Retinal pigment epithelial cell (primary cell): ENCODE results near the gene SLC15A5.

Experiments used
- DNase-seq: peaks from one replicate; pipeline ENCODE4 v3.0.0-alpha.2; 2010; ENCODE audit warnings: low read depth
- H3K4me3 ChIP-seq: 2 replicates; pipeline ENCODE4 v1.5.1; 2011; ENCODE audit warnings: mild to moderate bottlenecking, low read length, control low read depth, moderate library complexity
- TF ChIP-seq, protein P1 (sequence below): conservative IDR thresholded peaks from 2 replicates; pipeline ENCODE4 v1.5.1; 2011; ENCODE audit warnings: low read depth, low read length, control low read depth, inconsistent platforms

Gene SLC15A5

DNA sequence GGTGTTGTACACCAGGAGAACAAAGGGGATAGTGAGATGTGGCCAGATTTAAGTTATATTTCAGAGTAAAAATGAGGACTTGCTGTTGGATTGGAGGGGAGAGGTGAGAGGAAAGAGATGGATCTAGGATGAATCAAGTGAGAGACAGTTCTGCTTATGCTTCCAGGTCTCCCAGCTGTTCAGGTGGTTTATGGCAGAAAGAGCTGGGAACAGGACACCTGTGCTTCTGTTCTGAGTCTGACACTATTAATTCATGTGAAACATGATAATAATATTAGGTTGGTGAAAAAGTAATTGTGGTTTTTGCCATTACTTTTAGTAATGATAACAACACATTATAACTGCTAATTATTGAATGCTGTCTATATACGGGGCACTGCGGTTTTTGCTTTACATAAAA is 55.7 kb downstream of the SLC15A5 start:
- H3K4me3 ChIP-seq: no peak overlapping the region
- no peak for DNase-seq
- TF ChIP-seq, protein P1, sequence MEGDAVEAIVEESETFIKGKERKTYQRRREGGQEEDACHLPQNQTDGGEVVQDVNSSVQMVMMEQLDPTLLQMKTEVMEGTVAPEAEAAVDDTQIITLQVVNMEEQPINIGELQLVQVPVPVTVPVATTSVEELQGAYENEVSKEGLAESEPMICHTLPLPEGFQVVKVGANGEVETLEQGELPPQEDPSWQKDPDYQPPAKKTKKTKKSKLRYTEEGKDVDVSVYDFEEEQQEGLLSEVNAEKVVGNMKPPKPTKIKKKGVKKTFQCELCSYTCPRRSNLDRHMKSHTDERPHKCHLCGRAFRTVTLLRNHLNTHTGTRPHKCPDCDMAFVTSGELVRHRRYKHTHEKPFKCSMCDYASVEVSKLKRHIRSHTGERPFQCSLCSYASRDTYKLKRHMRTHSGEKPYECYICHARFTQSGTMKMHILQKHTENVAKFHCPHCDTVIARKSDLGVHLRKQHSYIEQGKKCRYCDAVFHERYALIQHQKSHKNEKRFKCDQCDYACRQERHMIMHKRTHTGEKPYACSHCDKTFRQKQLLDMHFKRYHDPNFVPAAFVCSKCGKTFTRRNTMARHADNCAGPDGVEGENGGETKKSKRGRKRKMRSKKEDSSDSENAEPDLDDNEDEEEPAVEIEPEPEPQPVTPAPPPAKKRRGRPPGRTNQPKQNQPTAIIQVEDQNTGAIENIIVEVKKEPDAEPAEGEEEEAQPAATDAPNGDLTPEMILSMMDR: no peak

DNA sequence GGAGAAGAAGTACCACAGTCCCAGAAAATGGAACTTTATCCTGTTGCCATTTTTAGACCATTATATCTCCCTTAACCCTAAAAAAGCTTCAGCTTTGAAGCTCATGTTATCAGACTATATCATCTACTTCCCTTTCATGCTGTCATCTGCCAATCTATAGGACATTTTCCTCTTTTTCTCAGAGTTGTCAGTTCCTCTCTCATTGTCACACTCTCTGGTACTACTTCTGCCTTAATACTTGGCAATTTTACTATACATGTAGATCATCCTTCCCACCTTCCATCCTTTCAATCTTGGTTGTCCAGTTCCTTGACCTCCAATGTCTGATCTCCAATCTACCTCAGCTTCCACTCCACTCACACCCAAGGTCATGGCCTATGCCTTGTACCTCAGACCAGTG is 57.4 kb downstream of the SLC15A5 start:
- DNase-seq: no peak
- H3K4me3 ChIP-seq: no peak overlapping the region
- TF ChIP-seq, protein P1: no peak

DNA sequence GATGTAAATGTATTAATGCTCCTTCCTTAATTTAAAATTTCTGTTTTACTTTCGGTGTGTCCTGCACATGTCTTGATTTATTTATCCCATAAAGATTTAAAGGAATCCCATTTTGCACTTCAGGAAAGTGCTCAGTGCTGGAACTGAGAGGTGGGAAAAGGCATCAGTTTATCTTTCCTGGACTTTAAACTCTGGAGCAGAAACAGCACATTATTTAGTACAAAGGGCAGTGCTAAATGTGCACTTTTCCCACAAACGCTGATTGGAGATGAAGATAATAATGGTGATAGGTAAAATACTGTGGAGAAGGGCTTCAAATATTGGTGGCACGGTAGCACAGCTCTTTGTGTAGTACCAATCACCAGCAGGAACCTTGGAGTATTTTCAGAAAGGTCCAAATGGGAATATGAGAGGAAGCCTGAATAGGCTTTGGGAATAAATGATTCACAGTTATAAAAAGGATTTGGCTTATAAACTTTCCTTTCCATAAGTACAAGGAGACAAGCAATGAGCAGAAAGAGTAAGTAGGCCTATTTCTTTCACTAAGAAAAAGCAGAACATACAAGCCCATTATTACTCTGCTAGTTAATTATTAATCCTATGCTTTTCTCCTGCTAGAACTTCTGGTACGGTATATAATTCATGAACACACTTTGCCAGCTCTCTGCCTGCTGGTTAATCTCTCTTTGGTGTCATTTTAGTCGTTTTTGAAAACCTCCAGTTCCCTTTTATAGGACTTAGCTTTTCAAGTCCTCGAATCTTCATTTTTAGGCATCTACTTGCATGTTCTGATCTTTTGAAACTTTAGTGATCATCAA is 58.3 kb downstream of the SLC15A5 start:
- TF ChIP-seq, protein P1: no peak
- no peak overlapping the region for H3K4me3 ChIP-seq
- no peak for DNase-seq

DNA sequence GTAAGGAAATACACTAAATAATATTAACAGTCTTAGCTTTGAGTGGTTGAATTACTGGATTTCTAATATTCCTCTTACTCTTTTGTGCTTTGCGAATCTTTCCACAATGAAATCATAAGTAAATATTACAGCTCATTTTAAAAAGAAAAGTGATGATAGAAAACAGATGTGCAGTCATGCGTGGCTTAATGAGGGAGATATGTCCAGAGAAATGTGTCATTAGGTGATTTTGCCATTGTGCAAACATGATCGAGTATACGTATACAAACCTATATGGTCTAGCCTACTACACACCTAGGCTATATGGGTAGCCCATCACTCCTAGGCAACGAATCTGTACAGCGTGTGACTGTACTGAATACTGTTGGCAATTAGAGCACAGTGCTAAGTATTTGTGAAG is 59.3 kb downstream of the SLC15A5 start:
- TF ChIP-seq, protein P1: no peak
- no peak overlapping the region for H3K4me3 ChIP-seq
- no peak for DNase-seq

DNA sequence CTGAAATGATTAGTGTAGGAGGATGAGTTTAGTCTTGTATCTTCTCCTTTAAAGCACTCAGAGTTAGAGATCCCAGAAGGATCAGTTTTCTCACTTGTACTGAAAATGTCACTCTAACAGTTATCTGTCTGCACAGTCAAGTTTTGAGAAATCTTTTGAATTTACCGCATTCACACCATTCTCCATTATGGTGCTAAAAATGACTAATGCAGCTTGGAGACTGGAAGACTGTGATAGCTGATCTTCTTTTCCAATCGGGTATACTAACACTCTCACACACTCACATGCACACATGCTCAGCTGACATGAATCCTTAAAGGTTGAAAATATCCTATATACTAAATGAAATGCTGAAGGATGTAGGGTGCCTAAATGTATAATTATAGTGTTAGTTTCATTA is 65.8 kb downstream of the SLC15A5 start:
- no peak for DNase-seq
- no peak overlapping the region for H3K4me3 ChIP-seq
- TF ChIP-seq, protein P1: no peak

DNA sequence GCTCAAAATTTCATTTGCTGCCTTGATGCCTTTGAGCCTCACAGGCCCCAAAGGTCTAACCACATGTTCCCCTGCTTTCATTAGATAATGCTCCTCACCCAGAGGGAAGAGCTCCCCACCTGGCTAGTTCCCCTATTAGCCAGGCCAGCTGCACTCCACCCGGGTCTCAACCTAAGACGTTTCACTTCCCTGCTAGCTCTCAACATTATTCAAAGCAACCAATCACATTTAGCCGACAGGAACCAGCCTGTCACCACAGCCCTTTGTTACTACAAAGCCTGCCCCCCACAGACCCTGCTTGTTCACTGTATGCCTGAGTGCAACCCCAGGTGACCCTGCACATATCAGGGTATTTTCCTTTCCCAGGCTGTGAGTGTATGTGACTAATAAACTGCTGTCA is 78.6 kb downstream of the SLC15A5 start:
- no peak overlapping the region for H3K4me3 ChIP-seq
- no peak for DNase-seq
- TF ChIP-seq, protein P1: no peak

DNA sequence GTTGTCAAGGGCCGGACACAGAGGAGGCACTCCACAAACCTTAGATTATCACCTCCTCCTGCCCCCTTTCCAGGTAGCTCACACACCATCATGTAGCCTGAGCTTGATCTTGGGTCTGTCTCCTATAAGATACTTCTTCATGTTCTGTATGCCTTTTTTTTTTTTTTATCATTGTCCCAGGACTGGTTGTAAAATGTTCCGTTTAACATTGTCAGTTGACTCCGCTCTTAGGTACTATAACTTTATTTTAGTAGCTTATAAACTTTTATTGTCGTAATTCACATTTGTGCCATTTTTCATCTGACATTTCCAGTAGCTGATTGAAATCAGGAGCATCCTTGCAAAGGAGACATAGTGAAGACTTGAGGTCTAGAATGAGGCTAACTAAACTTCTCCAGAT is 79.9 kb downstream of the SLC15A5 start:
- no peak for DNase-seq
- TF ChIP-seq, protein P1: no peak

More for the DNA sequence above, 79.9 kb downstream of the SLC15A5 start:
- no peak overlapping the region for H3K4me3 ChIP-seq
